ENCODE data around the gene MKX. TPM values are rescaled to one million over a fixed set of nuclear protein-coding genes. Genes with fewer than 3 reads are reported as not detected.

Gene MKX
- total RNA-seq, 1 donor from 2014 or later = 3.9 TPM

DNA sequence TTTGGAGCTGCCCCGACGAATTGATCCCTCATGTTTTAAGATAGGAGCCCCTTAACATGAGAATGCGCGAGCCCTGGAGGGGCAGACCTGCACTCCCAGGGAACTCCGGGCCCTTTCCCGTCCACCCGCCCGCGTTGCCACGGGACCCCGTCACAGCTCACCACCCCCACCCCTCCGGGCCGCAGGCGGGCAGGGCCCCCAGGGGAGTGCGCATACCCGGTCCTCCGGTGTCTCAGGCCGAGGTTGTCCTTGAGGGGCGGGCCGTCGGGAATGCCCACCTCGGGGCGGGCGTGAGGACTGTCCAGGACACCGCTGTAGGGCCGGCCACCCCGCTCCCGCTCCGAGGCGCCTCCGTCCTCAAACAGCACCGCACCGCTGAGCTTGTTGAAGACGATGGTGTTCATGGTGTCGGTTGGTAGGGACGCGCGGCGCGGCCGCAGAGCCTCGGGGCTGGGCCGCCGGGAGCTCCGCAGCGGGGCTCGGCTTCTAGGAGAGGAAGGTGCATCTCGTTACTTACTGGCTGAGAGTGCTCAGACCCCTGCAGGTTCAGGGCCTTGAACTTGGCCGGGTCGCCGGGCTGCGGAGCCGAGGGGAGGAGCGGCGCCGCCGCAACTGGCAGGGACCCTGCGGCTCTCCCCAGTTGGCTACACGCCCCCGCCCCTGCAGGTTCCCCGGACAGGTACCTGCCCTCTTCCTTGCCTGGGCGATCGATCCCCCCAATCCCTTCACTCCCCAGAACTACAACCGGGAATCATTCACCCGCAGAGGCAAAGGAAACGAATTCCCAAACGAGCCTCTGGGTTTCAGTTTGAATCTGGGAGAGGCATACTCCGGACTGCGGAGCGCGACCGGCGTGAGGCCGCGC is 2.4 kb downstream of the MKX start:
- Histone ChIP-seq H3K27ac (ENCODE audit: low read depth, low read length) (no peak overlapping the region), H3K4me3 (ENCODE audit: insufficient read depth, low read depth, low read length) (peak overlapping the region; percentile 60), H3K27me3 (ENCODE audit: insufficient read depth, low read length) (peaks cover 64% of the 10 kb centered on the region), H3K9ac (ENCODE audit: low read length) (peak overlapping the region; percentile 63), H3K4me1 (ENCODE audit: insufficient read depth, low read length) (peaks cover 29% of the 10 kb centered on the region), H4K20me1 (ENCODE audit: insufficient read depth, low read length) (no peaks in the 10 kb centered on the region), H3K4me2 (ENCODE audit: low read length) (peak overlapping the region; percentile 88), H3K9me3 (ENCODE audit: insufficient read depth, low read depth, low read length) (no peaks in the 10 kb centered on the region), H3K79me2 (ENCODE audit: insufficient read depth, low read length) (no peaks in the 10 kb centered on the region), H3K36me3 (ENCODE audit: insufficient read depth, low read length) (no peaks in the 10 kb centered on the region), H2AFZ (ENCODE audit: low read depth, low read length) (peak overlapping the region; percentile 89)
- Mint-ChIP-seq H3K36me3 (ENCODE audit: low read depth, unreplicated experiment) (peaks cover 1% of the 10 kb centered on the region), H3K27ac (ENCODE audit: unreplicated experiment) (peak overlapping the region; percentile 72), H3K27me3 (ENCODE audit: low read depth, unreplicated experiment) (peaks cover 46% of the 10 kb centered on the region), H3K9me3 (ENCODE audit: unreplicated experiment) (no peaks in the 10 kb centered on the region), H3K4me3 (ENCODE audit: unreplicated experiment) (peak overlapping the region; percentile 92), H3K4me1 (ENCODE audit: low read depth, unreplicated experiment) (peaks cover 5% of the 10 kb centered on the region)
- DNase-seq (ENCODE audit: low read depth) (no peak), FAIRE-seq (no peak)
- TF ChIP-seq, protein P1, sequence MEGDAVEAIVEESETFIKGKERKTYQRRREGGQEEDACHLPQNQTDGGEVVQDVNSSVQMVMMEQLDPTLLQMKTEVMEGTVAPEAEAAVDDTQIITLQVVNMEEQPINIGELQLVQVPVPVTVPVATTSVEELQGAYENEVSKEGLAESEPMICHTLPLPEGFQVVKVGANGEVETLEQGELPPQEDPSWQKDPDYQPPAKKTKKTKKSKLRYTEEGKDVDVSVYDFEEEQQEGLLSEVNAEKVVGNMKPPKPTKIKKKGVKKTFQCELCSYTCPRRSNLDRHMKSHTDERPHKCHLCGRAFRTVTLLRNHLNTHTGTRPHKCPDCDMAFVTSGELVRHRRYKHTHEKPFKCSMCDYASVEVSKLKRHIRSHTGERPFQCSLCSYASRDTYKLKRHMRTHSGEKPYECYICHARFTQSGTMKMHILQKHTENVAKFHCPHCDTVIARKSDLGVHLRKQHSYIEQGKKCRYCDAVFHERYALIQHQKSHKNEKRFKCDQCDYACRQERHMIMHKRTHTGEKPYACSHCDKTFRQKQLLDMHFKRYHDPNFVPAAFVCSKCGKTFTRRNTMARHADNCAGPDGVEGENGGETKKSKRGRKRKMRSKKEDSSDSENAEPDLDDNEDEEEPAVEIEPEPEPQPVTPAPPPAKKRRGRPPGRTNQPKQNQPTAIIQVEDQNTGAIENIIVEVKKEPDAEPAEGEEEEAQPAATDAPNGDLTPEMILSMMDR (IDR thresholded peaks at IDR 0.05; ENCODE audit: insufficient read depth, low read depth, low read length) = no peak
- peak; percentile 61 for TF ChIP-seq EZH2 (IDR thresholded peaks at IDR 0.05; ENCODE audit: insufficient read depth, low read length)

DNA sequence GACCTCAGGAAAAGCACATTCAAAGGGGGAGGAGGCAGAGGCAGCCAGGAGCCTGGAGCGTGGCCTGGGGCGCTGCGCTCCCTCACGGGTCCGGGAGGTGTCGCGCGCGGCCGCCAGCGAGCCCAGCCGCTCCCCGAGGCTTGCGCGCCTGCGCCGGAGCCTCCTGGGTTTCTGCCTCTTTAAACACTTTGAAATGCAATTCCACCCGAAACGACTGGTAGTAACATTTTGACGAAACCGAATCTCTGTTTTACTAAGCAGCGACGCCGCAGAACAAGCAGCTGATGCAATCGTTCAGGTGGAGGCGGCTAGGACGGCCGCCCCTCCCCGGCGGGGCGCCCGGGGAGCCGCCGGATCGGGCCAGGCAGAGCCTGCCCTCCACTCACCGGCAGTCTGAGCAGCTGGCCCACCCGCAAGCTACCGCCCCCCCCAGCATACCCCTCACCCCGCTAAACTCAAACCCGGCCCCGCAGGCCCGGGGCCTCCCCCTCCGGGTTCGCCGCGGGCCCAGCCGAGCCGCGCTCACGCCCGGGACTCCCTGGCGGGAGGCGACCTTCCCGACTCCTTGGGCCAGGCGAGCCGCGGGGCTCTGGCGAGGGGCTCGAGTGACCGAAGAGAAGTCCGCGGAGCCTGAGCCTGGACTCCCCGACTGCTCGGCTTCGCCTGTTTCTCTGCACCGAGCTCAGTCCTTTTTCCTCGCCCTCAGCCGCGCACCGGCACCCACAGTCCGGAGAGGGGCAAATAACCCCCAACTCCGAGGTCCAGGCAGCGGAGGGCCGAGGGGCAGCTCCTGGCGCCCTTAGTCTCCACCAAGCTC is 3.2 kb downstream of the MKX start:
- Mint-ChIP-seq H3K9me3 (ENCODE audit: unreplicated experiment) (no peaks in the 10 kb centered on the region), H3K27me3 (ENCODE audit: low read depth, unreplicated experiment) (peaks cover 45% of the 10 kb centered on the region), H3K4me3 (ENCODE audit: unreplicated experiment) (peak overlapping the region; percentile 79), H3K36me3 (ENCODE audit: low read depth, unreplicated experiment) (peaks cover 1% of the 10 kb centered on the region), H3K4me1 (ENCODE audit: low read depth, unreplicated experiment) (peaks cover 5% of the 10 kb centered on the region), H3K27ac (ENCODE audit: unreplicated experiment) (peak overlapping the region; percentile 62)
- H3K4me3 ChIP-seq (ENCODE audit: insufficient read depth, low read depth, low read length) = peak overlapping the region; percentile 60
- TF ChIP-seq, protein P1 (IDR thresholded peaks at IDR 0.05; ENCODE audit: insufficient read depth, low read depth, low read length) = peak; percentile 45
- TF ChIP-seq EZH2 (IDR thresholded peaks at IDR 0.05; ENCODE audit: insufficient read depth, low read length) = no peak
- H3K36me3 ChIP-seq (ENCODE audit: insufficient read depth, low read length) = no peaks in the 10 kb centered on the region
- DNase-seq (ENCODE audit: low read depth) (peak; percentile 69), FAIRE-seq (no peak)
- peaks cover 56% of the 10 kb centered on the region for H3K27me3 ChIP-seq (ENCODE audit: insufficient read depth, low read length)
- H2AFZ ChIP-seq (ENCODE audit: low read depth, low read length) = peak overlapping the region; percentile 89
- H3K79me2 ChIP-seq (ENCODE audit: insufficient read depth, low read length) = no peaks in the 10 kb centered on the region
- no peak overlapping the region for H3K27ac ChIP-seq (ENCODE audit: low read depth, low read length)
- H4K20me1 ChIP-seq (ENCODE audit: insufficient read depth, low read length) = no peaks in the 10 kb centered on the region
- H3K9me3 ChIP-seq (ENCODE audit: insufficient read depth, low read depth, low read length) = no peaks in the 10 kb centered on the region
- peaks cover 29% of the 10 kb centered on the region for H3K4me1 ChIP-seq (ENCODE audit: insufficient read depth, low read length)
- H3K4me2 ChIP-seq (ENCODE audit: low read length) = peak overlapping the region; percentile 88
- H3K9ac ChIP-seq (ENCODE audit: low read length) = peak overlapping the region; percentile 63
